Thoracic aorta (tissue), 2 donors: Measurements from ENCODE around the gene SERTAD1. TPM values are rescaled to one million over a fixed set of nuclear protein-coding genes. Genes with fewer than 3 reads are reported as not detected.
"Not testable (repeated sequence)": the region's sequence is repeated elsewhere in the genome, so short reads cannot be mapped to it uniquely, and the experiment has no call there.

Source experiments
- ATAC-seq: fragments of 150-250 bp; one replicate; pipeline ENCODE4 v1.8.0; 2017; ENCODE audit warnings: low read depth; ENCODE audit not compliant: insufficient number of reproducible peaks, low FRiP score
- DNase-seq: peaks from one replicate; pipeline ENCODE4 v3.0.0-alpha.2; 2020; ENCODE audit warnings: low spot score
- H3K27ac ChIP-seq, 2 donors: fragments of 200-600 bp; sonication (generic); 1 replicate in 1 of 2; 2 replicates in 1 of 2; pipeline ENCODE4 v1.5.1; 2016; ENCODE audit warnings: mild to moderate bottlenecking in 2 of 2, moderate library complexity in 2 of 2
- H3K27me3 ChIP-seq: fragments of 200-600 bp; sonication (generic); replicated peaks from 2 replicates; pipeline ENCODE4 v1.6.0; 2016; ENCODE audit warnings: mild to moderate bottlenecking; ENCODE audit not compliant: insufficient read depth
- H3K36me3 ChIP-seq: fragments of 200-600 bp; sonication (generic); one replicate; pipeline ENCODE4 v1.5.1; 2016
- H3K4me1 ChIP-seq, 2 donors: fragments of 200-600 bp; sonication (generic); 1 replicate in 1 of 2; 2 replicates in 1 of 2; pipeline versions ENCODE4 v1.5.1 to v1.6.0; 2016; ENCODE audit warnings: low read depth in 2 of 2, mild to moderate bottlenecking in 1 of 2; ENCODE audit not compliant: control insufficient read depth in 1 of 2
- H3K4me3 ChIP-seq: fragments of 200-600 bp; sonication (generic); 2 replicates; pipeline ENCODE4 v1.5.1; 2016; ENCODE audit warnings: mild to moderate bottlenecking
- H3K9me3 ChIP-seq: fragments of 200-600 bp; sonication (generic); 2 replicates; pipeline ENCODE4 v1.5.1; 2016
- CTCF ChIP-seq: fragments of 200-600 bp; sonication (generic); IDR thresholded peaks from one replicate; pipeline ENCODE4 v1.5.1; 2019; ENCODE audit warnings: antibody characterized with exemption
- total RNA-seq, 2 donors: library from RNA; depleted of rRNA; stranded (reverse); fragments of >200 nt; gene quantifications; one replicate each; pipeline versions ENCODE4 v1.1.0 to v1.2.3, GENCODE V29; 2016

Gene SERTAD1
- total RNA-seq, 2 donors from 2014 or later = 22.7 to 42.3 TPM

GRCh38 chr19:40412866-40413265 lies 12.9 kb downstream of the SERTAD1 start:
- ATAC-seq = no peak
- TF ChIP-seq CTCF = no peak
- H3K4me3 ChIP-seq = no peak overlapping the region

GRCh38 chr19:40411958-40412499 lies 13.8 kb downstream of the SERTAD1 start:
- DNase-seq (no peak), ATAC-seq (no peak)
- TF ChIP-seq CTCF = no peak
- H3K27me3 ChIP-seq = no peaks in the 10 kb centered on the region
- H3K27ac ChIP-seq = peak overlapping the region in 1 of 2 donors; percentile 4
- H3K36me3 ChIP-seq = no peaks in the 10 kb centered on the region
- peaks cover 4 to 9% of the 10 kb centered on the region in 2 donors for H3K4me1 ChIP-seq
- no peaks in the 10 kb centered on the region for H3K9me3 ChIP-seq
- no peak overlapping the region for H3K4me3 ChIP-seq

More at GRCh38 chr19:40412866-40413265, 12.9 kb downstream of the SERTAD1 start:
- Histone ChIP-seq H3K36me3 (no peaks in the 10 kb centered on the region), H3K4me1 (peaks cover 4 to 9% of the 10 kb centered on the region in 2 donors), H3K27me3 (no peaks in the 10 kb centered on the region), H3K9me3 (no peaks in the 10 kb centered on the region), H3K27ac (no peak overlapping the region)
- DNase-seq = no peak

DNA sequence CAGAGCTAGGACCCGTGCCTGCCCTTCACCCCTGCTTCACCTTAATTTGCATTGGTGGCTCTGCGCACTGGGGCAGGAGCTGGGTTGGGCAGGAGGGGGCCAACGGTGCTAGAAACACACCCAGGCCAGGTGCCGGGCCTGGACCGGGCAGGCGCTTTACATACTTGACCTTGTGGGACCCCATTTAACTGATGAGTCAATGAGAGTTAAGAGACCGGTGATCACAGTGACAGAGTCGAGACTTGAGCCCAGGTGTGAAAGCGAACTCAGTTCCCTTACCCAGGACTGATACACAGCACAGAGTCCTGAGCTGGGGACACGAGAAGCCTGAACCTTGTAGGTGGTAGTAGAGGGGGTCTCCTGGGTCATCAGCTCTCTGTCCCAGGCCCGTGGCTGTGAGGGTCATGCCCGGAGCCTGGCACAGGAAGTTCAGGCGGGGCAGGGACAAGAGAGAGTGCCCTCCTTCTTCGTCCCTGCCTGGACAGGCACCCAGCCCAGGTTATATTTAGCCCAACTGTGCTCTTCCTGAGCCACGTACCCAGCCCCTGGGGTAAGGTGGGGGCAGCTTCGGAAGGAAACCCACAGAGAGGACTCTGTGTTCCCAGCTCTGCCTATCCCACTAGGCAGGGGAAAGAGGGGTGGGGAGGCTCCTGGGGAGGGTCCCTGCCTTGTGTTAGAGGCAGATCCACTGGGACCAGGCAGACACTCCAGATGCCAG lies 14.5 kb downstream of the SERTAD1 start:
- Histone ChIP-seq H3K36me3 (no peaks in the 10 kb centered on the region), H3K4me1 (peaks cover 4 to 9% of the 10 kb centered on the region in 2 donors), H3K4me3 (no peak overlapping the region), H3K27me3 (no peaks in the 10 kb centered on the region), H3K9me3 (no peaks in the 10 kb centered on the region), H3K27ac (peak overlapping the region in 1 of 2 donors; percentile 4)
- ATAC-seq (no peak), DNase-seq (no peak)
- TF ChIP-seq CTCF = no peak

- Histone ChIP-seq H3K27me3 (no peaks in the 10 kb centered on the region), H3K36me3 (no peaks in the 10 kb centered on the region), H3K27ac (no peak overlapping the region), H3K4me1 (peaks cover 4 to 11% of the 10 kb centered on the region in 2 donors), H3K4me3 (no peak overlapping the region), H3K9me3 (no peaks in the 10 kb centered on the region)
- no peak for DNase-seq
- ATAC-seq = no peak
- no peak for TF ChIP-seq CTCF
These were observed 15.8 kb downstream of the SERTAD1 start for GRCh38 chr19:40410030-40410389.

GRCh38 chr19:40408598-40408925 lies 17.2 kb downstream of the SERTAD1 start:
- H3K36me3 ChIP-seq, H3K9me3 ChIP-seq, H3K27me3 ChIP-seq, ATAC-seq, H3K4me3 ChIP-seq, DNase-seq, H3K27ac ChIP-seq: not testable (repeated sequence)
- peaks cover 4 to 16% of the 10 kb centered on the region in 2 donors for H3K4me1 ChIP-seq
